Activated CD4-positive, alpha-beta T cell treated with anti-CD3 and anti-CD28 coated beads for 1 hour (primary cell): ENCODE results near the gene BRD7.
"Not testable (repeated sequence)": the region's sequence is repeated elsewhere in the genome, so short reads cannot be mapped to it uniquely, and the experiment has no call there.

Experiments
- DNase-seq: peaks from one replicate; pipeline ENCODE4 v3.0.0-alpha.2; 2020

Gene BRD7

DNA sequence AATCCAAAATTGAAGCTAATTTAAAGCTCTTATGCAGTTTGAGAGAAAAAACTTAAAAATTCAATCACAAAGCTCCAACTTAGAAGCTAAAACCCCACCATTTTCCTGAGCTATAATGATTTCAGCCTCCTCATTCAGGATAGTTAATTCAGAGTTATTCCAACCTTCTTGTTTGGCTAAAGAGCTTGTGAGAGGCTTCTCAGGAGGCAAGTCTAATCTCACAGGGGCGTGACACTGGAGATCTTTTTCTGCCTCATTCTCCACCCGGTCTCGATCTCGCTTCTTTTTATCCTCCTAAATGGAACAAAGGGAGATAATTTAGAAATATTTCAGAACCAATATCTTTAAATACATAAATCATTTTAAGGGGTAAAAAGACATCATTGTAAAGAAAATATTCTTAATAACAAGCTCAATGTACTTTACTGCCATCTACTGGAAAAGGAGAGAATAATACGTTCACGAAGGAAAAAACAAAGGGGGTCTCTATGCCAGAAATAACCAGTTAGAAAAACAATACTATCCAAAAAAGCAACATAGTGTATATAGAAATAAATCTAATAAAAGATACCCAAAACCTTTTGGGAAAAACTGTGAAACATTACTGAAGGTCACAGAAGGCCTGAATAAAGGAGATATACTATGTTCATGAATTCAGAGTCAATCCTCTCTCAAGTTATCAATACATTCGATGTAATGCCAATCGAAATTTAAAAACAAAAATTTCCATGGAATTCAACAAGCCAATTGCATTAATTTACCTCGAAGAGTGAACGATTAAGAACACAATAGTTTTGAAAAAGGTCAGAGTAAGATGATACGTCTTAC, 13.9 kb downstream of the BRD7 start:
- DNase-seq, result no peak

DNA sequence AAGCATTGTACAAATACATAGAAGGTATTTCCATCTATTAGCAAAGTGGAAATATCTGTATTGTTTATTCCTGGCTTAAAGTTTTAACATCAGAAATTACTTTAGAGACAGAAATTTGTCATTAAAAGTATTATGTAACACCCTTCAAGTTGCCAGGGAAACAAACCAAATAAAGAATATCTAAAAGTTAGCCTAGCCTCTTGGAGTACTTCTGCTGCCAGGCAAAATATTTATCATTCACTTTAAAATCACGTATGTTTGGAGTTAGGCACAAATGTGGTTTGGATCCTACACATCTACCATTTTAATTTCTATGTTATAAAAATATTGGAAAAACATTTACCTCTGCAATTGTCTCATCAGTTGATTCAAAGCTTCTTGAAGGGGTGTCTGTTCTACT, 14.7 kb downstream of the BRD7 start:
- no peak for DNase-seq

DNA sequence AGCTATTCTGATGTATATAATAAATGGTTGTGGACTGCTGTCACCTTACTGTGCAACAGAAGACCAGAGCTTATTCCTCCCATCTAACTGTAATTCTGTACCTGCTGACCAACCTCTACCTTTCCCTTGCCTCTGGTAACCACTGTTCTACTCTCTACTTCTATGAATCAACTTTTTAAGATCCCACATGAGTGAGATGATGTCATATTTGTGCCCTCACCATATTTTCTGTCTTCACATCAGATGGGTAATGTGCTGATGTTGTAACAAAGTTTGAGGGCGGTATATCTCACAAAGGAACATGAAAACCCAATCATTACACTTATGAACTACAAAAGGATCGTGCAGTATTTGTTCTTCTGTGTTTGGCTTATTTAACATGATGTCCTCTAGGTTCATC, 16.8 kb downstream of the BRD7 start:
- no peak for DNase-seq

GRCh38 chr16:50351116-50351515, 17.7 kb downstream of the BRD7 start:
- DNase-seq, result no peak

DNA sequence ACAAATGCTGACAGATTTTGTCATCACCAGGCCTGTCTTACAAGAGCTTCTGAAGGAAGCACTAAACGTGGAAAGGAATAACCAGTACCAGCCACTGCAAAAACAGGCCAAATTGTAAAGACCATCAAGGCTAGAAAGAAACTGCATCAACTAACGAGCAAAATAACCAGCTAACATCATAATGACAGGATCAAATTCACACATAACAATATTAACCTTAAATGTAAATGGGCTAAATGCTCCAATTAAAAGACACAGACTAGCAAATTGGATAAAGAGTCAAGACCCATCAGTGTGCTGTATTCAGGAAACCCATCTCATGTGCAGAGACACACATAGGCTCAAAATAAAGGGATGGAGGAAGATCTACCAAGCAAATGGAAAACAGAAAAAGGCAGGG, 23.6 kb downstream of the BRD7 start:
- not testable (repeated sequence) for DNase-seq

GRCh38 chr16:50343566-50343965, 25.2 kb downstream of the BRD7 start:
- DNase-seq, result not testable (repeated sequence)

DNA sequence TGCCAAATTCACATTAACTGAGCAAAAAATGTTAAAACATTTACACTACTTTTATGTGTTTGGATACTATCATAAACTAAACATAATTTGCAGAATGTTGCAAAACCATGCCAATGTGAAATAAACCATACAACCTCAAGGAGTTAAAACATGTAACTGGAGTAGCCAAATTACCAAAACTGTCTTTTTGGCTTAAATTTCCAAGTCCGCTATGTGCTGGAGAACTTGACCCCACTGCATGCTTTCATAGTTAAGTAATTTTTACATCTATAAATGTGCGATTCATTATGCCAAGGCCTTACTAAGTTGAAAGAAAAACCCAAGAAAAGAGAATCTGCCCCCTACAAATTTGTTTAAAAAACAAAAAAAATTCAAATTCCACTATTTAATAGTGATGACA, 28.2 kb downstream of the BRD7 start:
- no peak for DNase-seq

- DNase-seq, result no peak
Observed at GRCh38 chr16:50338371-50339231, 30.2 kb downstream of the BRD7 start.

GRCh38 chr16:50336884-50337283, 31.9 kb downstream of the BRD7 start:
- DNase-seq, result no peak

- no peak for DNase-seq
Observed at GRCh38 chr16:50335196-50335958, 33.4 kb downstream of the BRD7 start.

DNA sequence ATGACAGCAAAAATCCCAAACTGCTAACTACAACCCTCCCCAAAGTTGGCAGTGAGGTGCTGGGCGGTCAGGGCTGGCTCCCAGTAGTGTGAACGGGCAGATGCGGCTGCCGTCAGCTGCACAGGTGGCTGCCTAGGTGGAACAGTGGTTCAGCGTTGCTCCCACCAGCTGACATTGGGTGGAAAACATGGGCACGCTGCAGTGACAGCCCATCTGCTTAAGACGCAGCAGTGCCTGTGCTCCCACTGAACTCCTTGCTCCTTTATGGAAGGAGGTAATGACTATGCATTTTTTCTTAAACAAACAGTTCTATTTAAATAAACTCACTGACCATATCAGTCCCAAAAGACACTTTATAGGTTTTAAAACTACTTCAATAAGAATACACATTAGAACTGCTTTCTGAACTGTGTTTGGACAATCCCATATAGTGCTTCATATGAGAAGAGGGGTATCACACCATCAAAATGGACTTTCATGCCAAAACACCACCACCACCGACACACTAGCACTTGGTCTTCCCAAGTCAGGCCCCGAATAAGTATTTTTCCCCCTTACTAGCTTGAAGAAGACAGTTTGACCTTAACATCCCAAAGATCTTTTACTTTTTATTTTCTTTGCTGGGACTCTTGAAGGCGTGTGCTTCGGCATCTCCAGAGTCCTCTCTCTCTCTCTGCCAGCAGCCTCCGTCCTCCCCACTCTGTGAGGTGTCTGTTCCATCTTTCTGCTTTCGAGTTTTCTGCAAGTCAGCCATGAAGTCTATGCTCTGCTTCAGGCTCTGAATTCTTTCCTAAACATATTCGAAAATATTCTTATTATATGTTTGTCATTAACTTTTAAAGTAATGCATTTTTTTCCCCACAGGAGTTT, 34.4 kb downstream of the BRD7 start:
- no peak for DNase-seq

GRCh38 chr16:50332599-50332998, 36.2 kb downstream of the BRD7 start:
- no peak for DNase-seq

- DNase-seq, result no peak
Observed at GRCh38 chr16:50331570-50331969, 37.2 kb downstream of the BRD7 start.

- no peak for DNase-seq
Observed at GRCh38 chr16:50329446-50330189, 39.2 kb downstream of the BRD7 start.

DNA sequence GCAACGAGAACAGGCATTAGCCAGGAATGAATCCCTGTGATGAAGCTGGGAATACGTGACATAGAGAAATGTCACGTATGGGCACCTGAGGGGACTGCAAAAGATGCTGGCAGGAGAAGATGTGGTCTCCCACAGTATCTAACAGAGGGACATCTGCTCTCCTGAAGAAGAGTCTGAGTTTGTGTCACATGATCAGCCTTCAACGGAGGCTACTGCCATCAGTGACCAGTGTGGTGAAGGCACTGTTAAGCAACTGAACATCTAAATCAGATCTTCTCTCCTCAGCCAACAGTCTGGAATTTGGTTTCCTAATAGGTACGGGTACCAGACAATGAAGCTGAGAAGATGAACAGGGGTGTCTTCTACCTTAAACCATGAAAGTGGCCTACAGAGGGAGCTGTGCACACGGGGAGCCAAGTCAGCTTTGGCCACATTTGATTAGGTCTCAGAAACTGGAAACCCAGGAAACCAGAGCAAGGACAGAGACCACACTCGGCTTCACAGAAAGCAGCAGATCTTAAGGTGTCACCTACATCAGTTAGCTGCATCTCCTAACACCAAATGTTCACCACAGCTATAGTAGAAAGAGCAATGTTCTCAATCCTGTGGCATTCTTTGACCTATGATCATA, 41.8 kb downstream of the BRD7 start:
- peak; percentile 43 for DNase-seq

DNA sequence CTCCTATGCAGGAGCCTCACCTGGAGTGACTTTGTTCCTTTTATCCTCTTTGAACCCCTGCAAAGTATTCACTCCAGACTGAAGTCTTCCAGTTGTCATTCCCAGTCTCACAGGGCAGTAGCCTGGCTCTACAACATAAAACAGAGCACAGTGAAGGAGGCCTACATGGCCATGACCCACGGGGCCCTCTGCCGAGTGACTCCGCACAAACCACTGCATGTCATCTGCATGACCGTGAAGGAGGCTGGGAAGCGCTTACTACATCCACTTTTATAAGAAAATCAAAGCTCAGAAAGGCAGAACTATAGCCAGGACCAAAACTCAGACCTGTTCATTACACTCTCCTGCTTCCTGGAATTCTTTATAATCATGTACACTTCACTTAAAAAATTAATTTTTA, 42.5 kb downstream of the BRD7 start:
- no peak for DNase-seq

GRCh38 chr16:50324345-50324744, 44.4 kb downstream of the BRD7 start:
- DNase-seq, result no peak

- no peak for DNase-seq
Observed at GRCh38 chr16:50323335-50324011, 45.3 kb downstream of the BRD7 start.

DNA sequence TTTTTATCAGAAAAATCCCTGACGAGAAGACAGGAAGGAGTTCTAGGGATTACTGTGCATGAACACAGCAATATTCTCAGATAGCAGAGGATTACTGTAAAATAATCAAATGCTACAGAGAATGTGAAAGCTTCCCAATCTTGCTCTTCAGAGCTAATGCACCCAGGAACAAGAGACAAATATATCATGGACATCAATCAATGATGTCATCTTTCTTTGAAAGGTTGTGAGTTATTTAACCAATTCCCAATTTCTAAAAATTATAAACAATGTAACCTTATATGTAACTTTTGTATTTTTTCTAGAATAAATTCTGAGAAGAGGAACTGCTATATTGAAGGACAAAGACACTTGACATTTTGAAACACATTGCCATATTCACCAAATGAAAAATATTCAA, 46.5 kb downstream of the BRD7 start:
- DNase-seq, result no peak

DNA sequence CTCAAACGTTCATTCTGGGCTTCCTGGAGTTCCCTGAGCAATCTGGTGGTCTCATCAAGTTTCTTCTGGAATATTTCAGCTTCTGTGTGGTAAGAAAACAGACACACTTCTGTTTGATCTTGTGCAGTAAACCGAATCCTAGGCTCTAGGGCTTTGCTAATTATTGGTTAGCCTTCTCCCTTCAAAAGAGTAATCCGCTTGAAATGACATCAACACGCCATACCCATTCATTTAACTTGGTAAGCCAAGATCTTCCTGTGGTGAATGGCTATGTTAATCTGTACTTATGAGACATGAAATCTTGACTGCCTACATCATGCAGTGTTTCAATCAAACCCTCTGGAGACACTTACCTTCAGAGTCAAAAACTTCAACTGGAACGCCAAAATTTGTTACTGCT, 48.5 kb downstream of the BRD7 start:
- DNase-seq, result no peak
